Naive B cell (primary cell): ENCODE results near the gene EXOC4. TPM values are rescaled to one million over a fixed set of nuclear protein-coding genes. Genes with fewer than 3 reads are reported as not detected.
A peak's percentile ranks its signal among the peaks of the same experiment; 100 is the strongest.
"Not testable (repeated sequence)": the region's sequence is repeated elsewhere in the genome, so short reads cannot be mapped to it uniquely, and the experiment has no call there.

ENCODE experiments used
- ATAC-seq, 2 donors: fragments of 150-1000 bp; cut with Tn5 transposase; 2 replicates each; pipeline ENCODE4 v1.10.0; 2021; ENCODE audit warnings: low read depth in 2 of 2, mild to moderate bottlenecking in 2 of 2, moderate library complexity in 2 of 2
- DNase-seq: peaks from one replicate; pipeline ENCODE4 v3.0.0; 2022
- H3K27ac Mint-ChIP-seq, 6 donors: one replicate each; pipeline ENCODE4 v1.8.0; 2020 to 2022; ENCODE audit warnings: mild to moderate bottlenecking in 6 of 6, mixed read lengths in 6 of 6, moderate library complexity in 5 of 6, inconsistent platforms in 2 of 6
- H3K27me3 Mint-ChIP-seq, 3 donors: one replicate each; pipeline ENCODE4 v1.8.0; 2021 to 2022; ENCODE audit warnings: mixed read lengths in 3 of 3, mild to moderate bottlenecking in 1 of 3
- H3K36me3 Mint-ChIP-seq, 2 donors: one replicate each; pipeline ENCODE4 v1.8.0; 2020 to 2022; ENCODE audit warnings: mixed read lengths in 2 of 2, inconsistent platforms in 1 of 2, mild to moderate bottlenecking in 1 of 2
- H3K4me1 Mint-ChIP-seq, 3 donors: one replicate each; pipeline ENCODE4 v1.8.0; 2020 to 2022; ENCODE audit warnings: mixed read lengths in 3 of 3, inconsistent platforms in 1 of 3, mild to moderate bottlenecking in 1 of 3, moderate library complexity in 1 of 3
- H3K4me3 Mint-ChIP-seq, 8 donors: one replicate each; pipeline ENCODE4 v1.8.0; 2020 to 2022; ENCODE audit warnings: mild to moderate bottlenecking in 8 of 8, mixed read lengths in 8 of 8, moderate library complexity in 8 of 8, inconsistent platforms in 2 of 8
- H3K9me3 Mint-ChIP-seq, 7 donors: one replicate each; pipeline ENCODE4 v1.8.0; 2020 to 2022; ENCODE audit warnings: mixed read lengths in 7 of 7, mild to moderate bottlenecking in 5 of 7, inconsistent platforms in 2 of 7, moderate library complexity in 1 of 7
- polyA plus RNA-seq, 6 donors: library from polyadenylated mRNA; unstranded; fragments of 300-500 nt; fragmentation: Illumina TruSeq; gene quantifications; one replicate each; pipeline ENCODE4 v1.2.3, GENCODE V29; 2021; ENCODE audit warnings: low read depth in 6 of 6

The EXOC4 gene
- polyA plus RNA-seq, 6 donors from 2014 or later: 39.9 to 59.7 (median 47.2) TPM

DNA sequence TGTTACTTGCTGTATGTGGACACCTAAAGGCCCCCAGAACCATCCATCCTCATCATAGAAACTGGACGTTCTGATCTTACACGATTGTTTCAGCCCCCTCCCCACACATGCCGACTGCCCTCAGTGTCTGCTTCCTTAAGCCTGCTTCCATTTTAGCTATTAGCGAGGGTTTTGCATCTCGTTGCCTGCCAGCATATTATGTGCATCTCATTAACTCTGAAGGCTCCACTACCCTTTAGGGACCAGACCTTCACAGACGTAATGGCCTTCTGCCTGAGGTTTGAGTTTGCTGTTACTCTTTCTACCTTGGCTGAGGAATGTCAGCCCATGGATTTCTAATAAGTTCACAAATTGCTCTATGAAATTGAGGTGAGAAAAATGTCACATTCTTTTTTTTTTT lies 820.4 kb downstream of the EXOC4 start:
- no peak overlapping the region for H3K27ac Mint-ChIP-seq
- peaks cover 0 to 15% (median 3%) of the 10 kb centered on the region in 7 donors for H3K9me3 Mint-ChIP-seq
- DNase-seq: no peak
- peaks cover 23 to 39% of the 10 kb centered on the region in 2 donors for H3K36me3 Mint-ChIP-seq
- no peak overlapping the region for H3K4me3 Mint-ChIP-seq
- ATAC-seq: no peak
- H3K27me3 Mint-ChIP-seq: no peaks in the 10 kb centered on the region
- H3K4me1 Mint-ChIP-seq: peaks cover 0 to 5% (median 0%) of the 10 kb centered on the region in 3 donors

DNA sequence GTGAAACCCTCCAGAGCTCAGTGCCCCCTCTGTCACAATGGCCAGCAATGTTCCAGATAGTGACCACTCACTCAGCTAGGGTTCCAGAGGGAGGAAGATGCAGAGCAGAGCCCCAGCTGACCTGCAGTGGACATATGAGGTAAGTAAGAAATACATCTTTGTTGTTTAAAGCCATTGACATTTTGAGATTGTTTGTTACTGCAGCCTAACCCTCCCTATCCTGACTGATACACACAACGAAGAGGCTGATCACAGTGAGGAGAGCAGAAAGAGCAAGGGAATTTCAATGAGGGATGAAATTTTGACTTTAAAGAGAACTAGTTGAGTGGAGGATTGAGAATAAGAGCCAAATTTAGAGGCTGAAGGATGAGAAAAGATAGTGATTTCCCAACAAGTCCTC lies 822.9 kb downstream of the EXOC4 start:
- Mint-ChIP-seq H3K36me3 (peaks cover 21 to 30% of the 10 kb centered on the region in 2 donors), H3K27ac (no peak overlapping the region), H3K27me3 (no peaks in the 10 kb centered on the region), H3K4me1 (no peaks in the 10 kb centered on the region), H3K4me3 (no peak overlapping the region), H3K9me3 (peaks cover 0 to 15% (median 3%) of the 10 kb centered on the region in 7 donors)
- ATAC-seq (no peak), DNase-seq (no peak)

DNA sequence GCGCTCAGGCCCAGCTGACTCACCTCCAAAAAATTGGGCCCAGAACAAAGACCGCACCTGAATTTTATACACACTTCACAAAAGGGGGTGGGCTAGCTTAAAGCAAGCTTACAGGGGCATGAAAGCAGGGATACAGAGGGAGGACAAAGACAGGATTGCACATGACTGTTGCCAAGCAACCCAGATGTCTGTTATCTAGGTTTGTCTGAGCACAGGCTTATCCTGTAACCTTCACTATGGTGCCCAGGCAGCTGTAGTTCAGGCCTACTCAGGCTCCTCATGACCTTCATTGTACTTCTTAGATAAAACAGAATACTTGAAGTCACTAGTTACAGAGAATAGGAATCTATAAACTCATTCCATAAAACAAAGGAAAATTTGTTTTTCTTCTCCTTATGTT lies 824.7 kb downstream of the EXOC4 start:
- H3K27ac Mint-ChIP-seq, H3K27me3 Mint-ChIP-seq, H3K4me1 Mint-ChIP-seq, ATAC-seq, DNase-seq, H3K4me3 Mint-ChIP-seq: not testable (repeated sequence)
- Mint-ChIP-seq H3K36me3 (peaks cover 14 to 30% of the 10 kb centered on the region in 2 donors), H3K9me3 (peaks cover 0 to 17% (median 3%) of the 10 kb centered on the region in 7 donors)

DNA sequence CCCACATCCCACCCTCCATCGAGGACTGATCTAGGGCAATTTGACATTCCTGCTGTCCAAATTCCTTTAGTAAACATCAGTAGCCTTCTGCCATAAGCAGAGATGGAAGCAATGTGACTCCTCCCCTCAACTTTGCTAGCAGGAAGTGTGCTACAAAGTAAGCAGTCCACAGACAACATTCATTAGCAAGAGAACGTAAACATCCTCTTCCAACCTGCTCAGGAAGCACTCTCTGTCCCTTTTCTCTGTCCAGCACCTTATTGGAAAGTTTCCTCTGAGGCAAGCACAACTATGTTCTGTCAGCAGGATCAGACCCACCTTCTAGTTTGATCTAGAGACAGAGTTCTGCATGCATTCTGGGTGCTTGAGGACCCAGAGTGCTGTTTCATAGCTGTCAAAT lies 826.1 kb downstream of the EXOC4 start:
- Mint-ChIP-seq H3K27ac (peak overlapping the region in 1 of 6 donors; percentile 2), H3K4me1 (peaks cover 0 to under 1% (median under 1%) of the 10 kb centered on the region in 3 donors), H3K27me3 (no peaks in the 10 kb centered on the region), H3K36me3 (peaks cover 11 to 28% of the 10 kb centered on the region in 2 donors), H3K4me3 (no peak overlapping the region), H3K9me3 (peaks cover 0 to 17% (median 3%) of the 10 kb centered on the region in 7 donors)
- ATAC-seq (no peak), DNase-seq (no peak)

DNA sequence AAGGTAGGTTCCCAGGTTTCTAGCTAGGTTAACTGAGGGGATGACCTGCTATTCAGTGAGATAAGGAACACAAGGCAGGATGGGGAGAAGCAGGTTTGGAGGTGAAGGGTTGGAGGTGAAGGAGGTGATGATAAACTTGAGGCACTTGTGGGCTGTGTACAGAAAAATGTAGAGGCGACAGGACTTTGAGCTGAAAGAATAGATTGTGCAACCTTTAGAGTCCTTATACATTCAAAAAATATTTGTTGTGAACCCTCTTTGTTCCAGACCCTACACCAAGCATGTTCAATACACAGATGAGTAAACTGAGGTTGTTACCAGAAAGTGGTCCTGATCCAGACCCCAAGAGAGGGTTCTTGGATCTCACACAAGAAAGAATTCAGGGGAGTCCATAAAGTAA lies 828.8 kb downstream of the EXOC4 start:
- Mint-ChIP-seq H3K27ac (peak overlapping the region in 1 of 6 donors; percentile 44), H3K4me1 (peaks cover 6 to 11% (median 10%) of the 10 kb centered on the region in 3 donors), H3K4me3 (no peak overlapping the region), H3K36me3 (peaks cover 0 to 4% of the 10 kb centered on the region in 2 donors), H3K9me3 (peaks cover 0 to 5% (median 0%) of the 10 kb centered on the region in 7 donors), H3K27me3 (no peaks in the 10 kb centered on the region)
- DNase-seq (no peak), ATAC-seq (no peak)

DNA sequence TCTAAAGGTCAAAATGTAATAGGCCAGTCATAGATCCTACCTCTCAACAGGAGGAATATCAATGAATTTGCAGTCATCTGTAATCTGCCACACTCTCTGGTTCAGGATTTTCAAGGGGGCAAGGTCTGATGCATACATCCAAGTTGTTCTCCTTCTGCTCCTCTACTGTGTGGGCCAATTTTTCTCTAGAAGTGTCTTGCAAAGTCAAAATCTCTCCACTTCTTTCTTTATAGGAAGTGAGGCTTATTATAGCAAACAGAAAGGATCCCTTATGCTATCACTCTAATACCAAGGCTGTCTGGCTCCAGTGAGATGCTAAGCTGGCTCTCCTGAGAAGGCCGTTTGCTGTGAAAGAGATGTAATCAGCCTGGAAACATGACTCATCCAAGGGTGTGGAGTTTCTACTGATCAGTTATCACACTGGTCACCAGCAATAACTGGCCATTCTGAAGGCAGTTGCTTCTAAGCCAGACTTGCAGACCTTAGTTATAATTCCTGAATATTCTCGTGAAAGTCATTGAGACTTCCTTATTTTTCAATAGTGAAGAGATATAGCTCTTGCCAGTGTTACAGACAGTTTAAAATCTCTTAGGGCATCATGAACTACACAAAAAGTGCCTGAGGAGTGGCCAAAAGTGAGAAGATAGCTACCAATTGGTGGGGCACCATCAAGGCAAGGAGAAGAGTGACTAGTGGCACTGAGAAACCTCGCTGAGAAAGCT lies 831.0 kb downstream of the EXOC4 start:
- DNase-seq (no peak), ATAC-seq (no peak)
- Mint-ChIP-seq H3K4me3 (peak overlapping the region in 1 of 8 donors; percentile 45), H3K27me3 (no peaks in the 10 kb centered on the region), H3K9me3 (peaks cover 2 to 23% (median 9%) of the 10 kb centered on the region in 7 donors), H3K36me3 (peaks cover 3 to 8% of the 10 kb centered on the region in 2 donors), H3K4me1 (peaks cover 6 to 11% (median 10%) of the 10 kb centered on the region in 3 donors), H3K27ac (peak overlapping the region in 2 of 6 donors; percentile 35 to 44)

DNA sequence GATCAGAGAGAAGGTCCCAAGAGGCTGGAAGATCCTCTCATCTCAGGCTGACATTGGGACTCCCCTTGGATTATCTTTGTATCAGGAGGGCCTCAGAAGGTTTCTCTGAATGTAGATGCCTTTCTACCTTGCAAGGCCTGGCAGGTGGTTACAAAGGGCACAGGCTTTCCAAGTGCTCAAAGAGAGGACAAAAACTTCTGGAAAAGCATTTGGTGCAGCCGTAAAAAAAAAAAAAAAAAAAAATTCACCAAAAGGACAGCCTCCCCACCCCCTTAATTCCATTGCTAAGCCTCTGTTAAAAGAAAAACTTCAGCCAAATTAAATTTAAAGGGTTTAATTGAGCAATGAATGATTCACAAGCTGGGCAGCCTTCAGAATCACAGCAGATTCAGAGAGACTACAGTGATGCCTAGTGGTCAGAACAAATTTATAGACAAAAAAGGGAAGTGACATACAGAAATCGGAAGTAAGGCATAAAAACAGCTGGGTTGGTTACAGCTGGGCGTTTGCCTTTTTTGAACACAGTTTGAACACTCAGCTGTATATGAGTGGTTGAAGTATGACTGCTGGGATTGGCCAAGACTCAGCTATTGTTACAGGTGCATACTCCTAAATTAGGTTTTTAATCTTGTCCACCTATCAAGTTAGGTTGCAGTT lies 831.7 kb downstream of the EXOC4 start:
- Mint-ChIP-seq H3K27ac (peak overlapping the region in 3 of 6 donors; percentile 44 to 62 (median 44)), H3K4me1 (peaks cover 6 to 11% (median 10%) of the 10 kb centered on the region in 3 donors), H3K36me3 (peaks cover 8 to 9% of the 10 kb centered on the region in 2 donors), H3K9me3 (peaks cover 7 to 30% (median 15%) of the 10 kb centered on the region in 7 donors), H3K27me3 (no peaks in the 10 kb centered on the region), H3K4me3 (peak overlapping the region in 1 of 8 donors; percentile 45)
- ATAC-seq (peak; percentile 85 to 90), DNase-seq (peak; percentile 24)

DNA sequence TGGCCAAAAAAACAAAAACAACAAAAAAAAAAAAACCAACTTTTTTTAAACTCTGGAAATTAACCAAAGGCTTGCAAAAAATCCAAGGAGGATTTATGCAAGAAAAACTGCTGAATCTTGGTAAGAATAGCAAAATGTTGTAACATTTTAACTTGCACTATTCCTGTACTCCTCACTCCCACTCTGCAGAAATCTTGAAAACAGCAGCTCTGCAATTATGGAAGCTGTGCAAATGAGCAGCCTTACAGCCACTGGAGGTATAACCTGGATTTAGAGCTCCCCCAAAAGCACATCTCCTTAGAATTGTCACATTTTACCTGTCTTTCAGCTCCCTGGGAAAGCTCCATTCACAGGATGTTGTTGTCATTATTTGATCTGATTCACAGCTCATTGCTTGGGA lies 832.4 kb downstream of the EXOC4 start:
- peak overlapping the region in 1 of 6 donors; percentile 44 for H3K27ac Mint-ChIP-seq
- peaks cover 14 to 16% of the 10 kb centered on the region in 2 donors for H3K36me3 Mint-ChIP-seq
- peaks cover 8 to 37% (median 22%) of the 10 kb centered on the region in 7 donors for H3K9me3 Mint-ChIP-seq
- DNase-seq (no peak), ATAC-seq (no peak)
- peaks cover 0 to 5% (median 5%) of the 10 kb centered on the region in 3 donors for H3K27me3 Mint-ChIP-seq
- peaks cover 6 to 11% (median 10%) of the 10 kb centered on the region in 3 donors for H3K4me1 Mint-ChIP-seq
- H3K4me3 Mint-ChIP-seq: no peak overlapping the region

DNA sequence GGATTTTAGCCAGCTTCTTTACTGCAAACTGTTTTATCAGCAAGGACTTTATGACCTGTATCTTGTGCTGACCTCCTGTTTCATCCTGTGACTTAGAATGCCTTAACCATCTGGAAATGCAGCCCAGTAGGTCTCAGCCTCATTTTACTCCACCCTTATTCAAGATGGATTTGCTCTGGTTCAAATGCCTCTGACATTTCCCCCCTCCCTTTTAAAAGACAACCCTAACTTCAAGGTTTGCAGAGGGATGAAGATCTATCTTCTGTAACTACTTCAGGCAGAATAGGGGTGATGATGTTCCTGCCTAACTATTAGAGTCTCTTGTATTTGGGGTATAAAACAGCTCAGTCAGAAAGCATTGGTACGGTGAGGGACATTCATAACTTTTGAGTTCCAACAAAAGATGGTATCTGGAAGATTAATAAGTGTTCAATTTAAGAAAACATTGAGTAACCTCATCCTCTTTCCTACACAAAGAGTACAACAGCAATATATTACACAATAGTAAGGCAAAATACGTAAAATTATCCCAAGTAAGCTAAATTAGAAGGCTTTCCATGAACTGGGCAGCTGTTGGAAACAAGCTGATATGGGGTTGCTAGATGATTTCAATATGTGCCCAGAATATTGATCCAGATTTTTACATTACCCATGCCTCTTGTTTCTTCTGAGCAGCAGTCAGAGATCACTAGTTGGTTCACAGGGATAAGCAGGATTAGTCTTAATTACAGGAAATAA lies 834.3 kb downstream of the EXOC4 start:
- Mint-ChIP-seq H3K4me3 (no peak overlapping the region), H3K9me3 (peaks cover 8 to 49% (median 27%) of the 10 kb centered on the region in 7 donors), H3K36me3 (peaks cover 15 to 23% of the 10 kb centered on the region in 2 donors)

DNA sequence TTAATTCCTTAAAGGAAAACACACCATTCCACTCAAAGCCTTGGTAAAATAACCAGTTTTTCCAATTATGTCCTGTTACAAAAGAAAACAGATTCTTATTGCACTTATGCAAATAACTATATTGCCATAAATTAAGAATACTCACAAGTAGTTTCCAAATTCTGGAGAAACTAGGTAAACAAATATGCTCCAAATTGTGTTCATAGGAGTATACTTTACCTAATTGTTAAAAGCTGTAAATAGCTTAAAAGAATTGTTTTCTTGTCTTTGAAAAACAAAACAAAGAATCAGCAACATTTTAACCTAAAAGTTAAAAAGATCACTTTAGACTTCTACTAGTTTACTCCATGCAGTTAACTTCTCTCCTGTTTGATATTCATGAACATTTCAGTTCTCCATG lies 835.3 kb downstream of the EXOC4 start:
- no peak overlapping the region for H3K27ac Mint-ChIP-seq
- H3K9me3 Mint-ChIP-seq: peaks cover 8 to 52% (median 30%) of the 10 kb centered on the region in 7 donors
- peaks cover 6 to 11% (median 10%) of the 10 kb centered on the region in 3 donors for H3K4me1 Mint-ChIP-seq
- DNase-seq (no peak), ATAC-seq (no peak)
- no peak overlapping the region for H3K4me3 Mint-ChIP-seq
- peaks cover 15 to 23% of the 10 kb centered on the region in 2 donors for H3K36me3 Mint-ChIP-seq
- peaks cover 0 to 12% (median 5%) of the 10 kb centered on the region in 3 donors for H3K27me3 Mint-ChIP-seq

More for the DNA sequence above, 834.3 kb downstream of the EXOC4 start:
- Mint-ChIP-seq H3K27me3 (peaks cover 0 to 12% (median 5%) of the 10 kb centered on the region in 3 donors), H3K27ac (no peak overlapping the region), H3K4me1 (peaks cover 6 to 11% (median 10%) of the 10 kb centered on the region in 3 donors)
- DNase-seq (no peak), ATAC-seq (no peak)

DNA sequence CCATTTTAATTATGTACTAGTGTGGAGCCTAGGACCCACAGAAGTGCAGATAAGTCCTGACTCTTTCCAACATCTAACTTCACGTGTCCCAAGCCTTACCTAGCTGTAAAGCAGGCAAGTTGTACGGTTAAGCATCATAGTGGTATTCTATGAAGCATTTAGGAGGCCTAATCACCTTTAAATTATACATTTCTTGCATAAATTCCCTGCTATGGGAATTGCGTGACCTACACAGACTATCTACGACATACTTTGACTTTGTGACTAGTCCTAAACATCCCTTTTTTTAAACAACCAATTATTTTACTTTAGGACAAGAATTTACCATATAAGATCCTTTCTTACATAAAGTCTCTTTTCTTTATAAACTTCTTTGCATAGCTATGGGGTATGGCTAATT lies 836.6 kb downstream of the EXOC4 start:
- peaks cover 0 to 13% (median 12%) of the 10 kb centered on the region in 3 donors for H3K27me3 Mint-ChIP-seq
- H3K4me3 Mint-ChIP-seq: no peak overlapping the region
- peaks cover 2 to 7% (median 5%) of the 10 kb centered on the region in 3 donors for H3K4me1 Mint-ChIP-seq
- ATAC-seq: no peak
- peaks cover 15 to 23% of the 10 kb centered on the region in 2 donors for H3K36me3 Mint-ChIP-seq
- H3K27ac Mint-ChIP-seq: no peak overlapping the region
- peaks cover 9 to 65% (median 37%) of the 10 kb centered on the region in 7 donors for H3K9me3 Mint-ChIP-seq
- DNase-seq: no peak

DNA sequence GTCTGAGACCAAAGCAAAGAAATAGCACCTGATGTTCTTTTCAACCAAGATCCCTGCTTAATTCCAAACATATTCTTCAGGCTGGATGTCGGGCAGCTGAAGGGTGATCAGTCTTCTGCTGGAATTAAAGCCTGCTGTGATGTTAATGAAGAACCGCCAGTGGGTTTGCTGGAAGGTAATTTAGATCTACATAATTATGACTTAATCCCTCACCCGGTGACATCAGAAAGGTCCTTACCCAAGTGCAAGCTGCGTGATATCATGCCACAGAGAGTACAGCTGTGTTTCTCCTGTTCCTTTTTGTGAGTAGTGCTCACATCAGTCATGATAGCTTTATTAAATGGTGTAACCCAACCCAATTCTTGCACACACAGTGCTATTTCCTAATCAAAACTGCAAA lies 845.2 kb downstream of the EXOC4 start:
- ATAC-seq: no peak
- no peak for DNase-seq
- H3K36me3 Mint-ChIP-seq: no peaks in the 10 kb centered on the region
- H3K4me1 Mint-ChIP-seq: peaks cover 0 to 4% (median 0%) of the 10 kb centered on the region in 3 donors
- peaks cover 0 to 42% (median 18%) of the 10 kb centered on the region in 7 donors for H3K9me3 Mint-ChIP-seq
- peaks cover 0 to 8% (median 0%) of the 10 kb centered on the region in 3 donors for H3K27me3 Mint-ChIP-seq
- H3K4me3 Mint-ChIP-seq: no peak overlapping the region
- H3K27ac Mint-ChIP-seq: peak overlapping the region in 1 of 6 donors; percentile 55

DNA sequence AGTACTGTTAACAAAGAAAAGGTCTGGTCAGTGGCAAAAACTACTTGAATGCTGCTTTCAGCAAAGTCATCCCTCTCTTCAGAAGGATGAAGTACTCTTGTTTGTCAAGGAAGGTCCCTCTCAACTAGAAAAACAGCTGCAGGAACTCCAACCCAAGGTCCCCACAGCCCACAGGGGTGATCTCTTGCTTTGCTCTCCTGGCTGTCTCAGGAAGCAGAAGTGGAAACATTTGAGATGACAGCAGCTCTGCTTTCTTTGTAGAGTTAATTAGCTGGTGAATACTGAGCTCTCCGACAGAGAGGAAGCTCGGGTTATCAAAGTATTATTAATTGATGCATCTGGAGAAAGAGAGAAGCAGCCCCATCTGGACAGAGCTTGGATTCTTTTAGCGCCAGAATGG lies 848.8 kb downstream of the EXOC4 start:
- Mint-ChIP-seq H3K27me3 (no peaks in the 10 kb centered on the region), H3K4me1 (peaks cover 0 to 4% (median 0%) of the 10 kb centered on the region in 3 donors), H3K27ac (no peak overlapping the region), H3K4me3 (no peak overlapping the region), H3K9me3 (peaks cover 0 to 8% (median under 1%) of the 10 kb centered on the region in 7 donors), H3K36me3 (no peaks in the 10 kb centered on the region)
- no peak for ATAC-seq
- no peak for DNase-seq
